Parathyroid adenoma (tissue), 2 donors: ENCODE data around the gene ETV6.

Experiments
- H2AFZ ChIP-seq: fragments of 300-600 bp; sonication (generic); one replicate; pipeline ENCODE4 v1.7.0; 2017; ENCODE audit warnings: antibody characterized with exemption, mild to moderate bottlenecking
- H3K27ac ChIP-seq: fragments of 300-600 bp; sonication (generic); one replicate; pipeline ENCODE4 v1.7.0; 2017
- H3K27me3 ChIP-seq: fragments of 300-600 bp; sonication (generic); one replicate; pipeline ENCODE4 v1.7.0; 2017; ENCODE audit warnings: low read length; ENCODE audit not compliant: control insufficient read depth, insufficient read depth
- H3K36me3 ChIP-seq: fragments of 300-600 bp; sonication (generic); one replicate; pipeline ENCODE4 v1.7.0; 2017; ENCODE audit warnings: low read length; ENCODE audit not compliant: control insufficient read depth, insufficient read depth
- H3K4me1 ChIP-seq: fragments of 300-600 bp; sonication (generic); one replicate; pipeline ENCODE4 v1.7.0; 2017; ENCODE audit warnings: control low read depth
- H3K4me2 ChIP-seq: fragments of 300-600 bp; sonication (generic); one replicate; pipeline ENCODE4 v1.7.0; 2017; ENCODE audit warnings: low read length
- H3K4me3 ChIP-seq: fragments of 300-600 bp; sonication (generic); one replicate; pipeline ENCODE4 v1.7.0; 2017; ENCODE audit warnings: low read depth, low read length
- H3K79me2 ChIP-seq: fragments of 300-600 bp; sonication (generic); one replicate; pipeline ENCODE4 v1.7.0; 2017; ENCODE audit warnings: control low read depth
- H3K9ac ChIP-seq: fragments of 300-600 bp; sonication (generic); one replicate; pipeline ENCODE4 v1.7.0; 2017; ENCODE audit warnings: mild to moderate bottlenecking
- H3K9me3 ChIP-seq: fragments of 300-600 bp; sonication (generic); one replicate; pipeline ENCODE4 v1.7.0; 2017; ENCODE audit warnings: low read length; ENCODE audit not compliant: control insufficient read depth
- CTCF ChIP-seq: fragments of 300-600 bp; sonication (generic); IDR thresholded peaks from one replicate; pipeline ENCODE4 v1.7.0; 2017; ENCODE audit warnings: antibody characterized with exemption, mild to moderate bottlenecking
- donor health status: primary hyperparathyroidism.

Gene ETV6

GRCh38 chr12:11653215-11653753 is 3.8 kb downstream of the ETV6 start:
- peaks cover 16% of the 10 kb centered on the region for H3K4me1 ChIP-seq
- no peaks in the 10 kb centered on the region for H3K27me3 ChIP-seq
- H3K27ac ChIP-seq, result peak overlapping the region; percentile 68
- H3K79me2 ChIP-seq, result peaks cover 26% of the 10 kb centered on the region
- H3K36me3 ChIP-seq, result no peaks in the 10 kb centered on the region
- no peak overlapping the region for H3K4me3 ChIP-seq
- peak overlapping the region; percentile 9 for H2AFZ ChIP-seq
- peak overlapping the region; percentile 87 for H3K4me2 ChIP-seq
- no peaks in the 10 kb centered on the region for H3K9me3 ChIP-seq
- no peak for TF ChIP-seq CTCF
- no peak overlapping the region for H3K9ac ChIP-seq

GRCh38 chr12:11654338-11654737 is 4.9 kb downstream of the ETV6 start:
- H3K4me2 ChIP-seq, result no peak overlapping the region
- no peaks in the 10 kb centered on the region for H3K27me3 ChIP-seq
- H3K9ac ChIP-seq, result no peak overlapping the region
- peaks cover 26% of the 10 kb centered on the region for H3K79me2 ChIP-seq
- H3K4me3 ChIP-seq, result no peak overlapping the region
- H3K27ac ChIP-seq, result no peak overlapping the region
- H3K4me1 ChIP-seq, result peaks cover 16% of the 10 kb centered on the region
- H3K36me3 ChIP-seq, result no peaks in the 10 kb centered on the region
- no peak for TF ChIP-seq CTCF
- no peak overlapping the region for H2AFZ ChIP-seq
- H3K9me3 ChIP-seq, result no peaks in the 10 kb centered on the region

- peaks cover 16% of the 10 kb centered on the region for H3K4me1 ChIP-seq
- H3K9me3 ChIP-seq, result no peaks in the 10 kb centered on the region
- H3K27ac ChIP-seq, result no peak overlapping the region
- H3K4me3 ChIP-seq, result no peak overlapping the region
- H2AFZ ChIP-seq, result no peak overlapping the region
- H3K27me3 ChIP-seq, result no peaks in the 10 kb centered on the region
- H3K79me2 ChIP-seq, result peaks cover 30% of the 10 kb centered on the region
- no peaks in the 10 kb centered on the region for H3K36me3 ChIP-seq
- no peak overlapping the region for H3K9ac ChIP-seq
- no peak for TF ChIP-seq CTCF
- no peak overlapping the region for H3K4me2 ChIP-seq
These were observed 5.3 kb downstream of the ETV6 start for GRCh38 chr12:11654802-11655201.

GRCh38 chr12:11655842-11656241 is 6.4 kb downstream of the ETV6 start:
- Histone ChIP-seq H2AFZ (no peak overlapping the region), H3K36me3 (no peaks in the 10 kb centered on the region), H3K27me3 (no peaks in the 10 kb centered on the region), H3K4me3 (no peak overlapping the region), H3K4me1 (peaks cover 16% of the 10 kb centered on the region), H3K9me3 (no peaks in the 10 kb centered on the region), H3K4me2 (no peak overlapping the region), H3K27ac (no peak overlapping the region), H3K79me2 (peaks cover 30% of the 10 kb centered on the region), H3K9ac (no peak overlapping the region)
- TF ChIP-seq CTCF, result no peak

- Histone ChIP-seq H3K4me1 (peaks cover 22% of the 10 kb centered on the region), H3K4me3 (no peak overlapping the region), H3K9me3 (no peaks in the 10 kb centered on the region), H2AFZ (no peak overlapping the region), H3K36me3 (no peaks in the 10 kb centered on the region), H3K27ac (no peak overlapping the region), H3K4me2 (no peak overlapping the region), H3K27me3 (no peaks in the 10 kb centered on the region), H3K9ac (no peak overlapping the region), H3K79me2 (peaks cover 30% of the 10 kb centered on the region)
- TF ChIP-seq CTCF, result no peak
These were observed 7.1 kb downstream of the ETV6 start for GRCh38 chr12:11656550-11656949.
